Measurements from ENCODE around the gene PADI1.

The PADI1 gene

GRCh38 chr1:17198476-17199258, 6.3 kb upstream of the PADI1 start:
- DNase-seq, result no peak

GRCh38 chr1:17199267-17200044, 5.5 kb upstream of the PADI1 start:
- DNase-seq (peak; percentile 26), ATAC-seq (peak; percentile 51)

More at GRCh38 chr1:17198476-17199258, 6.3 kb upstream of the PADI1 start:
- ATAC-seq, result no peak

GRCh38 chr1:17200246-17200645, 4.7 kb upstream of the PADI1 start:
- ATAC-seq (no peak), DNase-seq (no peak)

GRCh38 chr1:17200756-17201155, 4.2 kb upstream of the PADI1 start:
- ATAC-seq, result no peak
- no peak for DNase-seq

- ATAC-seq, result peak; percentile 70
- peak; percentile 39 for DNase-seq
Observed at GRCh38 chr1:17201201-17202021, 3.5 kb upstream of the PADI1 start.

- DNase-seq, result no peak
Observed at GRCh38 chr1:17205652-17206051, 724 bp downstream of the PADI1 start.

GRCh38 chr1:17206196-17206595, 1.3 kb downstream of the PADI1 start:
- ATAC-seq, result no peak
- DNase-seq, result no peak

More at GRCh38 chr1:17205652-17206051, 724 bp downstream of the PADI1 start:
- no peak for ATAC-seq

GRCh38 chr1:17207046-17207445, 2.1 kb downstream of the PADI1 start:
- DNase-seq (no peak), ATAC-seq (no peak)

GRCh38 chr1:17207540-17207939, 2.6 kb downstream of the PADI1 start:
- DNase-seq, result no peak
- peak; percentile 20 for ATAC-seq

- DNase-seq (peak; percentile 77), ATAC-seq (peak; percentile 96)
Observed at GRCh38 chr1:17207966-17208418, 3.1 kb downstream of the PADI1 start.

GRCh38 chr1:17208546-17208945, 3.6 kb downstream of the PADI1 start:
- DNase-seq (no peak), ATAC-seq (no peak)

GRCh38 chr1:17209430-17209829, 4.5 kb downstream of the PADI1 start:
- ATAC-seq, result no peak

GRCh38 chr1:17210176-17210575, 5.2 kb downstream of the PADI1 start:
- no peak for ATAC-seq
- DNase-seq, result no peak

More at GRCh38 chr1:17209430-17209829, 4.5 kb downstream of the PADI1 start:
- DNase-seq, result no peak

GRCh38 chr1:17211377-17211776, 6.4 kb downstream of the PADI1 start:
- DNase-seq (no peak), ATAC-seq (no peak)

- ATAC-seq (no peak), DNase-seq (no peak)
Observed at GRCh38 chr1:17212009-17212408, 7.1 kb downstream of the PADI1 start.

- DNase-seq (peak; percentile 83), ATAC-seq (peak; percentile 26)
Observed at GRCh38 chr1:17212487-17213121, 7.7 kb downstream of the PADI1 start.

GRCh38 chr1:17213148-17213781, 8.3 kb downstream of the PADI1 start:
- DNase-seq, result no peak
- ATAC-seq, result no peak

GRCh38 chr1:17213782-17214148, 8.8 kb downstream of the PADI1 start:
- ATAC-seq (no peak), DNase-seq (no peak)

- DNase-seq (no peak), ATAC-seq (no peak)
Observed at GRCh38 chr1:17214876-17215544, 10.1 kb downstream of the PADI1 start.

- no peak for ATAC-seq
- DNase-seq, result no peak
Observed at GRCh38 chr1:17215545-17215890, 10.6 kb downstream of the PADI1 start.

GRCh38 chr1:17216078-17216477, 11.2 kb downstream of the PADI1 start:
- DNase-seq, result no peak
- ATAC-seq, result no peak

Data from stimulated activated naive CD8-positive, alpha-beta T cell treated with anti-CD3 and anti-CD28 coated beads, Interleukin-15, Interleukin-2, amounts not matched to agents 100 U/mL and 50 U/mL, for 24 hours (primary cell).